DOHH2 (cell line): ENCODE results near the gene ARHGAP40.

ENCODE experiments used
- CTCF ChIP-seq: fragments of 200-600 bp; sonication (generic); IDR thresholded peaks from one replicate; pipeline ENCODE4 v1.5.1; 2014; ENCODE audit warnings: antibody characterized with exemption, mild to moderate bottlenecking, low read depth, low read length; ENCODE audit not compliant: poor library complexity, severe bottlenecking
- EZH2phosphoT487 ChIP-seq: fragments of 200-600 bp; sonication (generic); IDR thresholded peaks from 2 replicates; pipeline ENCODE4 v1.6.1; 2017; ENCODE audit warnings: borderline replicate concordance, mild to moderate bottlenecking, antibody characterized with exemption, low read length, moderate library complexity, mixed read lengths

GRCh38 chr20:38620441-38620840, 18.8 kb downstream of the ARHGAP40 start:
- TF ChIP-seq CTCF = no peak
- TF ChIP-seq EZH2phosphoT487 = no peak
